Measurements from ENCODE around the gene SMCO1. TPM values are rescaled to one million over a fixed set of nuclear protein-coding genes. Genes with fewer than 3 reads are reported as not detected.

The SMCO1 gene
- total and polyA plus RNA-seq, 2 donors (not counting 3 experiments of a cell fraction or from before 2014, with no cell fraction given), result not detected

DNA sequence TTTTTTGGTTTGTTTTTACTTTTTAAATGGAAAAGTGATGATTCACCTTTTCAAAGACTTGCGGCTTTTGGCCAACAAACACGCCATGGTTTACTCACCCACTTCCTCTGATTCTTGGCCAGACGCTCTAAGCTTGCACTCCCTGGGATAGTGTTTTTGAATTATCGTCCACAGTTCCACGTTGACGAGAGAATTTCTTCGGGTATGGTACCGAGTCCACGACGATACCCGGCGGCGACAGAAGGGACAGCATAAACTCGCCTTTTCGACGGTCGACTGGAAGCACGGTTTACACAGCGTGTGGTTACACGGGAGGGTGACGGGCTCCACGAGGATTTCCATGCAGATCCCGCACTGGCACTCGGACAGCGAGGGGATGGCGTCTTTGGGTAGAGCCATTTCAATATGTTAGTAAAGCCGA lies 12.4 kb downstream of the SMCO1 start:
- H3K9me3 ChIP-seq (replicated peaks; ENCODE audit: control insufficient read depth, insufficient read depth, low read length), result no peaks in the 10 kb centered on the region
- peaks cover 49% of the 10 kb centered on the region for H3K79me2 ChIP-seq (ENCODE audit: control insufficient read depth, insufficient read depth, low read length)
- no peak overlapping the region for H2AFZ ChIP-seq (ENCODE audit: low read depth, low read length)
- H3K4me1 ChIP-seq (ENCODE audit: control insufficient read depth, extremely low read depth, insufficient read depth, low read length), result peaks cover 13% of the 10 kb centered on the region
- intact Hi-C loops (cut with micrococcal nuclease), result loop anchor here (1.0 to 5.0 kb wide), 6 partner anchors 26 to 420 kb away; partner anchors contain the start of genes DYNLT2B, PCYT1A, TFRC and UBXN7
- no peaks in the 10 kb centered on the region for H4K20me1 ChIP-seq (replicated peaks; ENCODE audit: control insufficient read depth, extremely low read depth, insufficient read depth, low read length)
- H3K4me2 ChIP-seq (ENCODE audit: insufficient read depth, low read length), result peak overlapping the region; percentile 47
- TF ChIP-seq EZH2 (IDR thresholded peaks at IDR 0.05; ENCODE audit: borderline replicate concordance, low read depth, low read length, severe bottlenecking), result no peak
- peak; percentile 58 for TF ChIP-seq POLR2AphosphoS5 (IDR thresholded peaks at IDR 0.05; ENCODE audit: insufficient read depth, low read depth, low read length)
- TF ChIP-seq JUN (IDR thresholded peaks at IDR 0.05; ENCODE audit: borderline replicate concordance, insufficient read depth, insufficient read length, low read depth), result peak; percentile 82
- peak; percentile 23 for TF ChIP-seq MYC (IDR thresholded peaks at IDR 0.05; ENCODE audit: low read depth, low read length)
- TF ChIP-seq FOS (IDR thresholded peaks at IDR 0.05; ENCODE audit: borderline replicate concordance, insufficient read depth, low read length), result peak; percentile 93
- no peak for TF ChIP-seq MAX (IDR thresholded peaks at IDR 0.05; ENCODE audit: insufficient read depth, insufficient read length)
- no peak for TF ChIP-seq GATA2 (IDR thresholded peaks at IDR 0.05; ENCODE audit: insufficient read depth, insufficient read length, low read depth, low read length)
- DNase-seq (ENCODE audit: low read depth, low spot score), result peak; percentile 92
- ChIA-PET CTCF (interaction anchor here (1.0 to 4.0 kb wide), 3 partner anchors 16 to 26 kb away, joined by 3 to 17 read pairs (median 4); no protein-coding TSS in a partner anchor), POLR2A (interaction anchor here (0.6 kb wide), 1 partner anchor 903 kb away, joined by 3 read pairs; no protein-coding TSS in a partner anchor)
- no peaks in the 10 kb centered on the region for H3K36me3 ChIP-seq (ENCODE audit: control insufficient read depth in 2 of 2, extremely low read depth in 1 of 2, insufficient read depth in 2 of 2, low read length in 2 of 2)
- H3K9ac ChIP-seq (replicated peaks; ENCODE audit: extremely low read depth, insufficient read depth, low read length), result peak overlapping the region; percentile 75
- peak; percentile 82 for FAIRE-seq
- H3K9me1 ChIP-seq (replicated peaks; ENCODE audit: control insufficient read depth, extremely low read depth, insufficient read depth, low read length), result no peaks in the 10 kb centered on the region
- peak overlapping the region; percentile 61 to 84 (median 67) for H3K4me3 ChIP-seq (replicated peaks in 1 of 3; ENCODE audit: insufficient read depth in 1 of 3, low read depth in 1 of 3, low read length in 3 of 3)
- peak overlapping the region; percentile 85 for H3K27ac ChIP-seq (ENCODE audit: insufficient read depth, low read depth, low read length)
- dilution Hi-C loops (cut with MboI; ENCODE audit: extremely low pct_ligation_motif_present, low sequenced_read_pairs), result no loop called here
- no peaks in the 10 kb centered on the region for H3K27me3 ChIP-seq (ENCODE audit: control insufficient read depth in 2 of 2, insufficient read depth in 2 of 2, low read length in 2 of 2)
- TSS peak; percentile 77 for BruUV-seq (replicated peaks)

All from endothelial cell of umbilical vein (primary cell).